Retinal pigment epithelial cell (primary cell): ENCODE results near the gene BPIFB4.
A peak's percentile ranks its signal among the peaks of the same experiment; 100 is the strongest.
"Not testable (repeated sequence)": the region's sequence is repeated elsewhere in the genome, so short reads cannot be mapped to it uniquely, and the experiment has no call there.

Experiments
- DNase-seq: peaks from one replicate; pipeline ENCODE4 v3.0.0-alpha.2; 2010; ENCODE audit warnings: low read depth
- H3K4me3 ChIP-seq: 2 replicates; pipeline ENCODE4 v1.5.1; 2011; ENCODE audit warnings: mild to moderate bottlenecking, low read length, control low read depth, moderate library complexity
- TF ChIP-seq, protein P1 (sequence below): conservative IDR thresholded peaks from 2 replicates; pipeline ENCODE4 v1.5.1; 2011; ENCODE audit warnings: low read depth, low read length, control low read depth, inconsistent platforms

Gene BPIFB4

DNA sequence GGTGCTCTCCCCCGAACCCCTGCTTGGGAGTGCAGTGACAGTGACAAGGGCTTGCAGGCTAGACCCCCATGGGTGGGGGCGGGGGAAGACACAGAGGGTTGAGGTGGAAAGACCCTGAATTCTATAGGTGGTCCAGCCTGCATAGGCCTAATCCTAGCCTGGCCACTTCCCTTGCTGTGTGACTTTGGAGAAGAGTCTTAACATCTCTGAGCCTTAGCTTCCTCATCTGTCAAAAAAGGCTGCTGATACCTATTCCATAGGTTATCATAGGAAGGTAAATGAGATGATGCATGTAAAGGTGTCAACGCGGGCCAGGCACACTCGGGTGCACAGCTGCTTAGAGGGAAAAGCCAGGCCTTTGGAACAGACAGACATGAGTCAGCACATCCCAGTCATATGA, 15.8 kb downstream of the BPIFB4 start:
- DNase-seq = no peak
- H3K4me3 ChIP-seq = no peak overlapping the region
- TF ChIP-seq, protein P1, sequence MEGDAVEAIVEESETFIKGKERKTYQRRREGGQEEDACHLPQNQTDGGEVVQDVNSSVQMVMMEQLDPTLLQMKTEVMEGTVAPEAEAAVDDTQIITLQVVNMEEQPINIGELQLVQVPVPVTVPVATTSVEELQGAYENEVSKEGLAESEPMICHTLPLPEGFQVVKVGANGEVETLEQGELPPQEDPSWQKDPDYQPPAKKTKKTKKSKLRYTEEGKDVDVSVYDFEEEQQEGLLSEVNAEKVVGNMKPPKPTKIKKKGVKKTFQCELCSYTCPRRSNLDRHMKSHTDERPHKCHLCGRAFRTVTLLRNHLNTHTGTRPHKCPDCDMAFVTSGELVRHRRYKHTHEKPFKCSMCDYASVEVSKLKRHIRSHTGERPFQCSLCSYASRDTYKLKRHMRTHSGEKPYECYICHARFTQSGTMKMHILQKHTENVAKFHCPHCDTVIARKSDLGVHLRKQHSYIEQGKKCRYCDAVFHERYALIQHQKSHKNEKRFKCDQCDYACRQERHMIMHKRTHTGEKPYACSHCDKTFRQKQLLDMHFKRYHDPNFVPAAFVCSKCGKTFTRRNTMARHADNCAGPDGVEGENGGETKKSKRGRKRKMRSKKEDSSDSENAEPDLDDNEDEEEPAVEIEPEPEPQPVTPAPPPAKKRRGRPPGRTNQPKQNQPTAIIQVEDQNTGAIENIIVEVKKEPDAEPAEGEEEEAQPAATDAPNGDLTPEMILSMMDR = no peak

GRCh38 chr20:33095902-33096584, 16.6 kb downstream of the BPIFB4 start:
- TF ChIP-seq, protein P1 = peak; percentile 94
- not testable (repeated sequence) for H3K4me3 ChIP-seq
- DNase-seq = peak; percentile 28

DNA sequence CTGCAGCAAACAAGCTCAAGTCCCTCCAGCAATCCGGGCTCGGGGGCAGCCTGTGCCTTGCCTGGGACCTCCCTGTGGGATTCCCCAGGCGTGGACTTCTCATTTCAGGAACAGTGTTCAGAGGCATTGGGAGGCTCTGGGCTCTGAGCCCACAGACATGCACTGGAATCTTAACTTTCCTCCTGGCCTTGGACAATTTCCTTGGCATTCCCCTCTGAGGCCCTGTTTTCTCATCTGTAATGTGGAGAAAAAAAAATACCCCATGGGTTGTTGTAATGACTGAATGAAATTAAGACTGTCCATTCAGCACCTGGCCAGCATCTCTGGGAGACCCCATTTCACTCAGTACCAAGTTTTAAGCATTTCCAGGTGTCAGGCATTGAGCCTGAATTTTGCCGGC, 17.6 kb downstream of the BPIFB4 start:
- TF ChIP-seq, protein P1 = no peak
- no peak for DNase-seq

GRCh38 chr20:33099843-33100538, 20.5 kb downstream of the BPIFB4 start:
- no peak overlapping the region for H3K4me3 ChIP-seq
- DNase-seq = no peak
- TF ChIP-seq, protein P1 = no peak

More for the DNA sequence above, 17.6 kb downstream of the BPIFB4 start:
- H3K4me3 ChIP-seq = no peak overlapping the region

DNA sequence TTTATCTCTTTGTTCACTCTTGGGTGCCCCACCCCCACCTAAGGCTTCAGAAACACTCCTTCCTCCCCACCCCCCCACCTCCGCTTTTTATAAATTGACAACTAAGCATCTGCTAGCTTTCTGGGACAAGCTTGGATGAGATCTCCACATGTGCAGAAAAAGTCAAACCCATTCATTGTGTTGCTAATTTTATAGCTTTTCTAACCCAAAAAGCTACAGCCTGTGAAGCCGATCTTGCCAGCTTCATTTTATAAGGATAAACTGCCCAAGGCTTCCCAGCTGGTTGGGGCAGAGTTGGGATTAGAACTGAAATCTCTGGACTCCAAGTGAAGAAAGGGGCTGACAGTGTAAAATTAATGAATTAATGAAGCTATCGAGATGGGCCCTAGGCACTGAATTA, 24.1 kb downstream of the BPIFB4 start:
- no peak overlapping the region for H3K4me3 ChIP-seq
- DNase-seq = no peak
- TF ChIP-seq, protein P1 = no peak

- no peak overlapping the region for H3K4me3 ChIP-seq
- DNase-seq = no peak
- TF ChIP-seq, protein P1 = no peak
Observed at GRCh38 chr20:33104336-33104735, 24.9 kb downstream of the BPIFB4 start.

- TF ChIP-seq, protein P1 = no peak
- H3K4me3 ChIP-seq = no peak overlapping the region
- DNase-seq = no peak
Observed at GRCh38 chr20:33105316-33105924, 26.0 kb downstream of the BPIFB4 start.

DNA sequence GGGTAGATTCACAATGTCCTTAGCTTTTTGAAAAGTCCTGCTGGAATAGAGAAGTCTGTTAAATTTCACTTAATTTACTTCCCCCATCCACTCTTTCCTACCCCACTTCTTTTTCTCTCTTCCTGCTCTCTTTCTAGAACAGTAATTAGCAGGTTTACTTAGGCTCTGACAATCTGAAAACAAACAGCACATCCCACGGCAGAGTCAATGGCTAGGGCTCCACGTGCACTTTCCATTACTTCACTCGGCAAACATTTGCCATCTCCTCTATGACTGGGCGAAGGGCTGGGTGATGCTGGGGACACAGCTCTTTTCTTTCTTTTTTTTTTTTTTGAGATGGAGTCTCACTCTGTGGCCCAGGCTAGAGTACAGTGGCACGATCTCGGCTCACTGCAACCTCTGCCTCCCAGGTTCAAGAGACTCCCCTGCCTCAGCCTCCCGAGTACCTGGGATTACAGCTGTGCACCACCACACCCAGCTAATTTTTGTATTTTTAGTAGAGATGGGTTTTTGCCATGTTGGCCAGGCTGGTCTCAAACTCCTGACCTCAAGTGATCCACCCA, 26.7 kb downstream of the BPIFB4 start:
- H3K4me3 ChIP-seq, DNase-seq: not testable (repeated sequence)
